ENCODE data around the gene FLOT2.

GRCh38 chr17:28858801-28859355 is 38.7 kb downstream of the FLOT2 start:
- TF ChIP-seq CTCF (IDR thresholded peaks at IDR 0.05) (no peak), EZH2 (IDR thresholded peaks at IDR 0.05; ENCODE audit: borderline replicate concordance, insufficient read depth, low read depth, low read length, poor library complexity, severe bottlenecking) (no peak)

Measured in B cell (primary cell).